NCI-H2107 (cell line): ENCODE measurements around the gene PROM1.

ENCODE experiments used
- DNase-seq: peaks from one replicate; lab custom pipeline; 2025; lab: John Stamatoyannopoulos, UW

The PROM1 gene

GRCh38 chr4:15986907-15987306, 96.9 kb downstream of the PROM1 start:
- no peak for DNase-seq

- DNase-seq: no peak
These were observed 100.2 kb downstream of the PROM1 start for GRCh38 chr4:15983610-15984009.

- DNase-seq: no peak
These were observed 100.8 kb downstream of the PROM1 start for GRCh38 chr4:15982842-15983524.

GRCh38 chr4:15976456-15977447, 107.1 kb downstream of the PROM1 start:
- no peak for DNase-seq

GRCh38 chr4:15971068-15971801, 112.6 kb downstream of the PROM1 start:
- no peak for DNase-seq

- DNase-seq: no peak
These were observed 115.1 kb downstream of the PROM1 start for GRCh38 chr4:15968551-15969300.

- DNase-seq: no peak
These were observed 118.5 kb downstream of the PROM1 start for GRCh38 chr4:15965325-15965724.

- DNase-seq: no peak
These were observed 119.7 kb downstream of the PROM1 start for GRCh38 chr4:15964159-15964558.

- DNase-seq: no peak
These were observed 120.2 kb downstream of the PROM1 start for GRCh38 chr4:15963576-15963975.

- peak; percentile 12 for DNase-seq
These were observed 120.8 kb downstream of the PROM1 start, which contains the start of gene FGFBP2 for GRCh38 chr4:15963001-15963451. TSS of gene FGFBP2 (minus strand) at chr4:15963175. CDS start at chr4:15963129, 46 bp downstream.

GRCh38 chr4:15961781-15962510, 121.9 kb downstream of the PROM1 start:
- DNase-seq: no peak

- DNase-seq: no peak
These were observed 125.3 kb downstream of the PROM1 start for GRCh38 chr4:15958562-15958961.

- peak; percentile 42 for DNase-seq
These were observed 127.5 kb downstream of the PROM1 start for GRCh38 chr4:15956179-15956850.

GRCh38 chr4:15955670-15956069, 128.2 kb downstream of the PROM1 start:
- no peak for DNase-seq

- DNase-seq: no peak
These were observed 130.2 kb downstream of the PROM1 start for GRCh38 chr4:15953625-15954024.

GRCh38 chr4:15951781-15952180, 132.0 kb downstream of the PROM1 start:
- no peak for DNase-seq

GRCh38 chr4:15948826-15949225, 135.0 kb downstream of the PROM1 start:
- no peak for DNase-seq

- no peak for DNase-seq
These were observed 136.1 kb downstream of the PROM1 start for GRCh38 chr4:15947684-15948083.

- DNase-seq: no peak
These were observed 138.3 kb downstream of the PROM1 start for GRCh38 chr4:15945516-15945915.

- no peak for DNase-seq
These were observed 138.9 kb downstream of the PROM1 start for GRCh38 chr4:15944895-15945294.
